ENCODE measurements around the gene ITPR2.

GRCh38 chr12:26659930-26660329 lies 173.1 kb downstream of the ITPR2 start:
- TF ChIP-seq EZH2 (IDR thresholded peaks at IDR 0.05; ENCODE audit: insufficient read depth, poor library complexity, severe bottlenecking): no peak
- no peak for TF ChIP-seq EZH2phosphoT487 (IDR thresholded peaks at IDR 0.05; ENCODE audit: insufficient read depth, low read depth)
